ENCODE data around the gene RARB. TPM values are rescaled to one million over a fixed set of nuclear protein-coding genes. Genes with fewer than 3 reads are reported as not detected.

RARB gene
- total and polyA plus RNA-seq, 2 donors (not counting 3 experiments of a cell fraction or from before 2014, with no cell fraction given), result 15.3 to 23.4 TPM

GRCh38 chr3:25378786-25379311, 49.2 kb upstream of the RARB start:
- CTCF ChIA-PET, result interaction anchor here (0.7 kb wide), 1 partner anchor 16 kb away, joined by 3 read pairs; no protein-coding TSS in a partner anchor
- no peaks in the 10 kb centered on the region for H3K36me3 ChIP-seq (ENCODE audit: control insufficient read depth in 2 of 2, extremely low read depth in 1 of 2, insufficient read depth in 2 of 2, low read length in 2 of 2)
- peaks cover 3% of the 10 kb centered on the region for H3K4me1 ChIP-seq (ENCODE audit: control insufficient read depth, extremely low read depth, insufficient read depth, low read length)
- no peak overlapping the region for H3K4me3 ChIP-seq (replicated peaks in 1 of 3; ENCODE audit: insufficient read depth in 1 of 3, low read depth in 1 of 3, low read length in 3 of 3)
- POLR2A ChIA-PET, result no interaction called here
- intact Hi-C loops (cut with micrococcal nuclease) (no loop called here), dilution Hi-C loops (cut with MboI; ENCODE audit: extremely low pct_ligation_motif_present, low sequenced_read_pairs) (no loop called here)
- H3K79me2 ChIP-seq (ENCODE audit: control insufficient read depth, insufficient read depth, low read length), result no peaks in the 10 kb centered on the region
- H3K27me3 ChIP-seq (ENCODE audit: control insufficient read depth in 2 of 2, insufficient read depth in 2 of 2, low read length in 2 of 2), result peaks cover 0 to 7% of the 10 kb centered on the region in 2 experiments
- no peak overlapping the region for H3K4me2 ChIP-seq (ENCODE audit: insufficient read depth, low read length)
- H3K27ac ChIP-seq (ENCODE audit: insufficient read depth, low read depth, low read length), result no peak overlapping the region
- H3K9me1 ChIP-seq (replicated peaks; ENCODE audit: control insufficient read depth, extremely low read depth, insufficient read depth, low read length), result no peaks in the 10 kb centered on the region
- no peak overlapping the region for H2AFZ ChIP-seq (ENCODE audit: low read depth, low read length)
- H3K9me3 ChIP-seq (replicated peaks; ENCODE audit: control insufficient read depth, insufficient read depth, low read length), result no peaks in the 10 kb centered on the region
- DNase-seq (ENCODE audit: low read depth, low spot score), result no peak
- no peak for TF ChIP-seq MYC (IDR thresholded peaks at IDR 0.05; ENCODE audit: low read depth, low read length)
- TF ChIP-seq JUN (IDR thresholded peaks at IDR 0.05; ENCODE audit: borderline replicate concordance, insufficient read depth, insufficient read length, low read depth), result no peak
- no peak for TF ChIP-seq POLR2A (IDR thresholded peaks at IDR 0.05; ENCODE audit: low read depth, low read length)
- no peak for TF ChIP-seq POLR2AphosphoS5 (IDR thresholded peaks at IDR 0.05; ENCODE audit: insufficient read depth, low read depth, low read length)
- no peak for TF ChIP-seq MAX (IDR thresholded peaks at IDR 0.05; ENCODE audit: insufficient read depth, insufficient read length)
- no peak for TF ChIP-seq CTCF (IDR thresholded peaks at IDR 0.05; ENCODE audit: extremely low read depth in 1 of 2, insufficient read depth in 1 of 2, low read depth in 1 of 2, low read length in 2 of 2)
- TF ChIP-seq GATA2 (IDR thresholded peaks at IDR 0.05; ENCODE audit: insufficient read depth, insufficient read length, low read depth, low read length), result no peak
- no peak for TF ChIP-seq FOS (IDR thresholded peaks at IDR 0.05; ENCODE audit: borderline replicate concordance, insufficient read depth, low read length)
- no peak for TF ChIP-seq EZH2 (IDR thresholded peaks at IDR 0.05; ENCODE audit: borderline replicate concordance, low read depth, low read length, severe bottlenecking)
- no peak overlapping the region for H3K9ac ChIP-seq (replicated peaks; ENCODE audit: extremely low read depth, insufficient read depth, low read length)
- BruUV-seq (replicated peaks), result no TSS peak
- no peak for FAIRE-seq
- no peaks in the 10 kb centered on the region for H4K20me1 ChIP-seq (replicated peaks; ENCODE audit: control insufficient read depth, extremely low read depth, insufficient read depth, low read length)
